PC-3 (cell line): ENCODE results near the gene FSIP1. TPM values are rescaled to one million over a fixed set of nuclear protein-coding genes. Genes with fewer than 3 reads are reported as not detected.

Experiments used
- ATAC-seq: fragments of 200-7000 bp; cut with Tn5 transposase; 2 replicates; pipeline ENCODE4 v1.9.1; 2020; ENCODE audit warnings: mild to moderate bottlenecking, moderate library complexity
- BruUV-seq: library from RNA; stranded (reverse); fragments of 400-500 nt; replicated peaks from 2 replicates; lab custom pipeline; 2021; lab: Mats Ljungman, UMichigan
- CTCF ChIA-PET: fragments of 300-600 bp; sonication (Branson Sonifier 250); formaldehyde crosslinking; loops from one replicate; lab custom pipeline; 2022; ENCODE audit warnings: antibody characterized with exemption; lab: Charles Lee
- POLR2A ChIA-PET: fragments of 300-600 bp; sonication (Branson Sonifier 250); formaldehyde crosslinking; loops from one replicate; lab custom pipeline; 2022; ENCODE audit warnings: antibody characterized with exemption; ENCODE audit not compliant: unreplicated experiment; lab: Charles Lee
- DNase-seq: peaks from one replicate; pipeline ENCODE4 v3.0.0-alpha.2; 2015
- H2AFZ ChIP-seq: fragments of 300-600 bp; sonication (generic); 2 replicates; pipeline ENCODE4 v1.6.0; 2016; ENCODE audit warnings: antibody characterized with exemption, low read length
- H3F3A ChIP-seq: fragments of 300-600 bp; sonication (generic); one replicate; pipeline ENCODE4 v1.6.0; 2017; ENCODE audit warnings: antibody characterized with exemption, low read length, control low read depth, mild to moderate bottlenecking; ENCODE audit not compliant: unreplicated experiment
- H3K27ac ChIP-seq: fragments of 300-600 bp; sonication (generic); 2 replicates; pipeline ENCODE4 v1.5.1; 2016; ENCODE audit warnings: mild to moderate bottlenecking, low read length
- H3K27me3 ChIP-seq: fragments of 300-600 bp; sonication (generic); 2 replicates; pipeline ENCODE4 v1.6.1; 2016; ENCODE audit warnings: low read length, mixed read lengths
- H3K36me3 ChIP-seq: fragments of 300-600 bp; sonication (generic); 2 replicates; pipeline ENCODE4 v1.6.1; 2016; ENCODE audit warnings: low read depth, mixed run types, low read length, mixed read lengths
- H3K4me1 ChIP-seq: fragments of 300-600 bp; sonication (generic); 2 replicates; pipeline ENCODE4 v1.5.1; 2016; ENCODE audit warnings: low read length; ENCODE audit not compliant: insufficient read depth
- H3K4me2 ChIP-seq: fragments of 300-600 bp; sonication (generic); 2 replicates; pipeline ENCODE4 v1.6.0; 2016; ENCODE audit warnings: low read length
- H3K4me3 ChIP-seq: fragments of 300-600 bp; sonication (generic); 2 replicates; pipeline ENCODE4 v1.5.1; 2016; ENCODE audit warnings: mild to moderate bottlenecking, low read length, mixed read lengths
- H3K79me2 ChIP-seq: fragments of 300-600 bp; sonication (generic); 2 replicates; pipeline ENCODE4 v1.6.1; 2017; ENCODE audit warnings: low read length, mixed read lengths
- H3K9ac ChIP-seq: fragments of 300-600 bp; sonication (generic); 2 replicates; pipeline ENCODE4 v1.6.0; 2016; ENCODE audit warnings: mild to moderate bottlenecking, low read length
- H3K9me2 ChIP-seq: fragments of 300-600 bp; sonication (generic); replicated peaks from 2 replicates; pipeline ENCODE4 v1.6.1; 2016; ENCODE audit warnings: mixed run types, low read length, mixed read lengths
- H3K9me3 ChIP-seq: fragments of 300-600 bp; sonication (generic); 2 replicates; pipeline ENCODE4 v1.6.1; 2016; ENCODE audit warnings: low read length, mixed read lengths
- H4K20me1 ChIP-seq: fragments of 300-600 bp; sonication (generic); 2 replicates; pipeline ENCODE4 v1.6.1; 2016; ENCODE audit warnings: low read length, mixed read lengths
- CTCF ChIP-seq: fragments of 300-600 bp; sonication (generic); conservative IDR thresholded peaks from 2 replicates; pipeline ENCODE4 v1.5.1; 2017; ENCODE audit warnings: antibody characterized with exemption, low read depth, mild to moderate bottlenecking, low read length
- EZH2 ChIP-seq: fragments of 300-600 bp; sonication (generic); IDR thresholded peaks from one replicate; pipeline ENCODE4 v1.6.1; 2017; ENCODE audit warnings: antibody characterized with exemption, mild to moderate bottlenecking, low read length; ENCODE audit not compliant: unreplicated experiment
- EZH2phosphoT487 ChIP-seq: fragments of 300-600 bp; sonication (generic); IDR thresholded peaks from 2 replicates; pipeline ENCODE4 v1.6.1; 2018; ENCODE audit warnings: mild to moderate bottlenecking, antibody characterized with exemption, low read length, borderline replicate concordance
- intact Hi-C: fragments of 100-400 bp; cut with micrococcal nuclease; formaldehyde crosslinking; loops from 2 replicates; pipeline ENCODE4 v1.9.0; 2023
- total RNA-seq: library from RNA; depleted of rRNA; stranded (reverse); fragments of >200 nt; gene quantifications from 2 replicates; pipeline ENCODE4 v1.2.3, GENCODE V29; 2014

Gene FSIP1
- total RNA-seq, 1 experiment from 2014 or later: 0.07 TPM

GRCh38 chr15:39580117-39580484 lies 202.5 kb downstream of the FSIP1 start:
- peaks cover 13% of the 10 kb centered on the region for H3F3A ChIP-seq
- H3K27ac ChIP-seq: peak overlapping the region; percentile 93
- peak overlapping the region; percentile 87 for H3K9ac ChIP-seq
- ChIA-PET CTCF (interaction anchor here (0.6 to 2.2 kb wide), 6 partner anchors 104 to 880 kb away, joined by 3 to 9 read pairs (median 3); no protein-coding TSS in a partner anchor), POLR2A (interaction anchor here (0.5 to 1.3 kb wide), 5 partner anchors 145 to 455 kb away, joined by 3 to 8 read pairs (median 4); no protein-coding TSS in a partner anchor)
- H3K79me2 ChIP-seq: peaks cover 42% of the 10 kb centered on the region
- no TSS peak for BruUV-seq
- peaks cover 38% of the 10 kb centered on the region for H4K20me1 ChIP-seq
- H3K9me3 ChIP-seq: no peaks in the 10 kb centered on the region
- H3K4me1 ChIP-seq: peaks cover 45% of the 10 kb centered on the region
- TF ChIP-seq EZH2phosphoT487: no peak
- TF ChIP-seq CTCF: peak; percentile 95
- H3K4me3 ChIP-seq: peak overlapping the region; percentile 87
- ATAC-seq: peak; percentile 59
- peak overlapping the region; percentile 91 for H2AFZ ChIP-seq
- no peaks in the 10 kb centered on the region for H3K27me3 ChIP-seq
- intact Hi-C loops: loop anchor here (1.0 to 5.0 kb wide), 9 partner anchors 47 to 763 kb away; no protein-coding TSS in a partner anchor
- no peaks in the 10 kb centered on the region for H3K9me2 ChIP-seq
- H3K4me2 ChIP-seq: peak overlapping the region; percentile 100
- peaks cover 31% of the 10 kb centered on the region for H3K36me3 ChIP-seq
- peak; percentile 96 for DNase-seq

GRCh38 chr15:39579487-39580116 lies 203.0 kb downstream of the FSIP1 start:
- no peak for TF ChIP-seq EZH2phosphoT487
- no peak for TF ChIP-seq EZH2
- TF ChIP-seq CTCF: no peak
- peak overlapping the region; percentile 87 for H3K4me3 ChIP-seq
- intact Hi-C loops: loop anchor here (1.0 to 10.0 kb wide), 12 partner anchors 48 to 762 kb away; no protein-coding TSS in a partner anchor
- peaks cover 33% of the 10 kb centered on the region for H4K20me1 ChIP-seq
- H3K9ac ChIP-seq: peak overlapping the region; percentile 87
- peak overlapping the region; percentile 100 for H3K4me2 ChIP-seq
- H3K27ac ChIP-seq: peak overlapping the region; percentile 93
- H3K4me1 ChIP-seq: peaks cover 40% of the 10 kb centered on the region
- no peaks in the 10 kb centered on the region for H3K9me3 ChIP-seq
- ChIA-PET CTCF (interaction anchor here (0.5 to 2.2 kb wide), 6 partner anchors 141 to 880 kb away, joined by 3 to 9 read pairs (median 3); no protein-coding TSS in a partner anchor), POLR2A (interaction anchor here (1.1 kb wide), 1 partner anchor 454 kb away, joined by 8 read pairs; no protein-coding TSS in a partner anchor)
- peaks cover 37% of the 10 kb centered on the region for H3K79me2 ChIP-seq
- peaks cover 8% of the 10 kb centered on the region for H3F3A ChIP-seq
- TSS peak; percentile 34 for BruUV-seq
- DNase-seq (peak; percentile 89), ATAC-seq (peak; percentile 48)
- H3K27me3 ChIP-seq: no peaks in the 10 kb centered on the region
- H2AFZ ChIP-seq: peak overlapping the region; percentile 91
- peaks cover 26% of the 10 kb centered on the region for H3K36me3 ChIP-seq
- H3K9me2 ChIP-seq: no peaks in the 10 kb centered on the region
